Bone marrow (tissue), 2 donors: Measurements from ENCODE around the gene PHAX.
"Not testable (repeated sequence)": the region's sequence is repeated elsewhere in the genome, so short reads cannot be mapped to it uniquely, and the experiment has no call there.

ENCODE experiments used
- DNase-seq, 2 donors: peaks; one replicate each; lab custom pipeline; 2025; lab: John Stamatoyannopoulos, UW

The PHAX gene

GRCh38 chr5:126659805-126660482 is 59.2 kb downstream of the PHAX start:
- DNase-seq: no peak

- DNase-seq: no peak
Measured at GRCh38 chr5:126664586-126664985, 63.8 kb downstream of the PHAX start.

- not testable (repeated sequence) for DNase-seq
Measured at GRCh38 chr5:126670109-126670508, 69.4 kb downstream of the PHAX start.

GRCh38 chr5:126671681-126672080 is 70.9 kb downstream of the PHAX start:
- DNase-seq: not testable (repeated sequence)

- no peak for DNase-seq
Measured at GRCh38 chr5:126673477-126673876, 72.7 kb downstream of the PHAX start.

- no peak for DNase-seq
Measured at GRCh38 chr5:126674145-126674544, 73.4 kb downstream of the PHAX start.

GRCh38 chr5:126675338-126675737 is 74.6 kb downstream of the PHAX start:
- no peak for DNase-seq

- DNase-seq: peak; percentile 21 to 39
Measured at GRCh38 chr5:126676195-126676624, 75.5 kb downstream of the PHAX start.
